ENCODE results near the gene RRP36. TPM values are rescaled to one million over a fixed set of nuclear protein-coding genes. Genes with fewer than 3 reads are reported as not detected.

Gene RRP36
- total RNA-seq, 2 donors from 2014 or later: 29.0 to 40.6 TPM

GRCh38 chr6:42978839-42979522 lies 42.4 kb upstream of the RRP36 start, which contains the start of gene PEX6:
TSS of gene PEX6 (minus strand) at chr6:42979181. CDS start at chr6:42979150, 31 bp downstream.
- peak within 1 kb of the TSS; percentile 84 for H3K27ac ChIP-seq
- H3K4me3 ChIP-seq: peak within 1 kb of the TSS; percentile 71 to 95
- TF ChIP-seq, protein P1, sequence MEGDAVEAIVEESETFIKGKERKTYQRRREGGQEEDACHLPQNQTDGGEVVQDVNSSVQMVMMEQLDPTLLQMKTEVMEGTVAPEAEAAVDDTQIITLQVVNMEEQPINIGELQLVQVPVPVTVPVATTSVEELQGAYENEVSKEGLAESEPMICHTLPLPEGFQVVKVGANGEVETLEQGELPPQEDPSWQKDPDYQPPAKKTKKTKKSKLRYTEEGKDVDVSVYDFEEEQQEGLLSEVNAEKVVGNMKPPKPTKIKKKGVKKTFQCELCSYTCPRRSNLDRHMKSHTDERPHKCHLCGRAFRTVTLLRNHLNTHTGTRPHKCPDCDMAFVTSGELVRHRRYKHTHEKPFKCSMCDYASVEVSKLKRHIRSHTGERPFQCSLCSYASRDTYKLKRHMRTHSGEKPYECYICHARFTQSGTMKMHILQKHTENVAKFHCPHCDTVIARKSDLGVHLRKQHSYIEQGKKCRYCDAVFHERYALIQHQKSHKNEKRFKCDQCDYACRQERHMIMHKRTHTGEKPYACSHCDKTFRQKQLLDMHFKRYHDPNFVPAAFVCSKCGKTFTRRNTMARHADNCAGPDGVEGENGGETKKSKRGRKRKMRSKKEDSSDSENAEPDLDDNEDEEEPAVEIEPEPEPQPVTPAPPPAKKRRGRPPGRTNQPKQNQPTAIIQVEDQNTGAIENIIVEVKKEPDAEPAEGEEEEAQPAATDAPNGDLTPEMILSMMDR (IDR thresholded peaks at IDR 0.05): peak in 1 of 2 donors; percentile 15
- no peaks in the 10 kb centered on the region for H3K9me3 ChIP-seq
- no peaks in the 10 kb centered on the region for H3K36me3 ChIP-seq
- peak; percentile 88 for DNase-seq (ENCODE audit: low spot score)
- no peaks in the 10 kb centered on the region for H3K27me3 ChIP-seq
- H3K4me1 ChIP-seq: peaks cover 0 to 25% of the 10 kb centered on the region in 2 donors

GRCh38 chr6:42979523-42980177 lies 41.8 kb upstream of the RRP36 start:
- no peaks in the 10 kb centered on the region for H3K9me3 ChIP-seq
- H3K27ac ChIP-seq: peak overlapping the region; percentile 84
- H3K4me1 ChIP-seq: peaks cover 0 to 25% of the 10 kb centered on the region in 2 donors
- H3K36me3 ChIP-seq: no peaks in the 10 kb centered on the region
- peak overlapping the region; percentile 71 to 95 for H3K4me3 ChIP-seq
- no peak for DNase-seq (ENCODE audit: low spot score)
- no peaks in the 10 kb centered on the region for H3K27me3 ChIP-seq
- TF ChIP-seq, protein P1 (IDR thresholded peaks at IDR 0.05): no peak

GRCh38 chr6:42981836-42982235 lies 39.6 kb upstream of the RRP36 start:
- no peaks in the 10 kb centered on the region for H3K27me3 ChIP-seq
- no peak overlapping the region for H3K4me3 ChIP-seq
- no peak overlapping the region for H3K27ac ChIP-seq
- H3K36me3 ChIP-seq: no peaks in the 10 kb centered on the region
- no peak for DNase-seq (ENCODE audit: low spot score)
- H3K9me3 ChIP-seq: no peaks in the 10 kb centered on the region
- TF ChIP-seq, protein P1 (IDR thresholded peaks at IDR 0.05): no peak
- peaks cover 0 to 46% of the 10 kb centered on the region in 2 donors for H3K4me1 ChIP-seq

- Histone ChIP-seq H3K27ac (peak within 1 kb of the TSS; percentile 78 to 87), H3K4me1 (peaks cover 0 to 58% of the 10 kb centered on the region in 2 donors), H3K4me3 (peak within 1 kb of the TSS; percentile 67 to 95), H3K27me3 (no peaks in the 10 kb centered on the region), H3K36me3 (peaks cover under 1% of the 10 kb centered on the region), H3K9me3 (no peaks in the 10 kb centered on the region)
- DNase-seq (ENCODE audit: low spot score): peak; percentile 99
- TF ChIP-seq, protein P1 (IDR thresholded peaks at IDR 0.05): no peak
Observed at GRCh38 chr6:42984001-42984923, 37.2 kb upstream of the RRP36 start, which contains the start of gene PPP2R5D. TSS of gene PPP2R5D (plus strand) at chr6:42984570. CDS start at chr6:42984678, 108 bp downstream.

DNA sequence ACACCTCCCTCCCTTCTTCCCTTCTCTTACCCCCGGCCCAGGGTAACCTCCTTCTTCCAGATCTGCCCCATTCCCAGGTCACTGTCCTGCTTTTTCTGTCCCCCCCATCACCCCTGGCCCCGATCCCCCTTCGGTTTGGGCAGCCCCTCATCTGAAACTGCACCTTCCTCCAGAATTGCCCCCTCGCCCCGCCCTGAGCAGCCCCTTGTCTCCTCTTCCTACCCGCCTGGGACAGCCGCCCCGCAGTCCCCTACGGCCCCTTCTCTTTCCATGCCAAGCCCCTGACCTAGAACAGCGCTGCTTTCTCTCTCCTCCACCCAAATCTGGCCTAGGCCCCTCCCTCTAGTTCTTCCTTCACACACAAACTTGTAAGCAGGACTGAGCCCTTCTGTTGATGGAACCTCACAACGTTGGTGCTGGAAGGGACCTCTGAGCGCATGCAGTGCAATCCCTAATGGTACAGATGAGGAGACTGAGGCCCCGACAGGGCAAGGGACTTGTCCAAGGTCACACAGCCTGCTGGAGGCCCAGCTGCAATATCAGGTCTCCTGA lies 36.4 kb upstream of the RRP36 start:
- TF ChIP-seq, protein P1 (IDR thresholded peaks at IDR 0.05): no peak
- Histone ChIP-seq H3K4me1 (peaks cover 0 to 52% of the 10 kb centered on the region in 2 donors), H3K27me3 (no peaks in the 10 kb centered on the region), H3K36me3 (peaks cover 8% of the 10 kb centered on the region), H3K27ac (peak overlapping the region; percentile 78 to 87), H3K9me3 (no peaks in the 10 kb centered on the region), H3K4me3 (peak overlapping the region; percentile 67 to 95)
- no peak for DNase-seq (ENCODE audit: low spot score)

Data from right atrium auricular region (tissue), 2 donors.